Measurements from ENCODE around the gene FTO.
"Not testable (repeated sequence)": the region's sequence is repeated elsewhere in the genome, so short reads cannot be mapped to it uniquely, and the experiment has no call there.

The FTO gene

DNA sequence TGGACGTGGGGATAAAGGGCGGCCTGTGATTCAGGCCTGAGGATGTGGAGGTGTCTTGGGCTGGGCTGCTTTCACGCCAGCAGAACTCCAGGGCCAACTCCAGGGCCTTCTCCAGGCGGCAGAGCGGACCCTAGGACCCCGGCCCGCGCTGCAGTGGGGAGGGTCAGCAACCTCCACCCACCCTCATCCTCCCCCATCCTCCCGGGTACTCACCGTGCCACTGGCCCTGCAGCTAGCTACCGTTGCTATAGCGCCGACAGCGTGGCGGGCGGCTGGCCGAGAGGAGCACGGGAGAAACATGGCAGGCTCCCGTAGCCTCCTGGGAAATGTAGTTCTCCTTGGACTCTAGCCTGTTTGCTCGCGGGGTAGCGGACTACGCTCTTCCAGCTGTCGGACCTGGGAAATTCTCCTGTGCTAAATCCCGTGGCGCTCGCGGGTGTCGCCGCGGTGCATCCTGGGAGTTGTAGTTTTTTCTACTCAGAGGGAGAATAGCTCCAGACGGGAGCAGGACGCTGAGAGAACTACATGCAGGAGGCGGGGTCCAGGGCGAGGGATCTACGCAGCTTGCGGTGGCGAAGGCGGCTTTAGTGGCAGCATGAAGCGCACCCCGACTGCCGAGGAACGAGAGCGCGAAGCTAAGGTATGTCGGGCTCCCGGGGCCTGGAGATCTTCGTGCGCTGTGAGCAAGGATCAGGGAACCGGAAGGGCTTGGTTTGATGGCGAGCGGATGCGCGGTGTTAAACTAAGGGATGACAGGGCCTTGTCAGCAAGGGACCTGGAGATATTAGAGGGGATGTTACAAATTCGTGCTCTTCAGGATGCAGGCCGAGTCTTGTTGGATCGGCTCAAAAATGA, at the start of gene FTO, which contains the start of gene RPGRIP1L:
FTO (plus strand) TSS at position 567 of the 855 bp plus-strand sequence.
RPGRIP1L (minus strand) TSS at position 270 of the 855 bp plus-strand sequence. CDS start 3,136 bp downstream, outside the sequence.
- DNase-seq (ENCODE audit: low read depth in 2 of 2) = peak; percentile 99

DNA sequence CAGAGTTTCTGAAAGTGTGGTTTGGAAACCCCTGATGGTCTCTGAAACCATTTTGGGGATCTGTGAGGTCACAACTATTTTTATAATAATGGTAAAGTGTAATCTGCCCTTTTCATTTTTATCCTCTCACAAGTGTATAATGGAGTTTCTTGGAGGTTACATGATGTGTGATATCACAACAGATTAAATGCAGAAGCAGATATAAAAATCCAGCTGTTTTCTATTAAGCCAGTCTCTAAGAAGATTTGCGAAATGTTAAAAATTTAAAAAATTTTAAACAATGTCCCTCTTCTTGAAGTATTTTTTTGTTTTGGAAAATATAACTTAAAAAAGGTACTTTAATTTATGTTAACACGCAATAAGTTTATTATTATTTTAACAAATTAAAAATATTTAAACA, 49.0 kb upstream of the FTO start:
- no peak for DNase-seq (ENCODE audit: low read depth in 2 of 2)

DNA sequence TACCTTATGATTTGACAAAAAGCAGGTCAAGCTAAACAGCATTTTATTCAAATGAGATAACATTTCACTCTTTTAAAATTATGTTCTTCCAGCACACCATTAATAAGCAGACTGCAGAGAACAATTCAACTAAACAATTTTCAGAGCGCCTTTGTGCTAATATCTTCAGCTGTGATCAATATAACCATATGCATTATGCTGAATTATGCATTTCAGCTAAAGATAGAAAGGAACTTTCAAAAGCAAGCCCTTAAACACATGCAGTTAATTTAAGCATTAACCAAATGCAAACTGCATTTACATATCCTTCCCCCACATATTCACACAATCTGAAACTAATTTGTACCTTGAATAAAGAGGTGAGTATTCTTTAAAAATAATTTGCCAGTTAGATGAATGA, 41.9 kb upstream of the FTO start:
- DNase-seq (ENCODE audit: low read depth in 2 of 2) = no peak

DNA sequence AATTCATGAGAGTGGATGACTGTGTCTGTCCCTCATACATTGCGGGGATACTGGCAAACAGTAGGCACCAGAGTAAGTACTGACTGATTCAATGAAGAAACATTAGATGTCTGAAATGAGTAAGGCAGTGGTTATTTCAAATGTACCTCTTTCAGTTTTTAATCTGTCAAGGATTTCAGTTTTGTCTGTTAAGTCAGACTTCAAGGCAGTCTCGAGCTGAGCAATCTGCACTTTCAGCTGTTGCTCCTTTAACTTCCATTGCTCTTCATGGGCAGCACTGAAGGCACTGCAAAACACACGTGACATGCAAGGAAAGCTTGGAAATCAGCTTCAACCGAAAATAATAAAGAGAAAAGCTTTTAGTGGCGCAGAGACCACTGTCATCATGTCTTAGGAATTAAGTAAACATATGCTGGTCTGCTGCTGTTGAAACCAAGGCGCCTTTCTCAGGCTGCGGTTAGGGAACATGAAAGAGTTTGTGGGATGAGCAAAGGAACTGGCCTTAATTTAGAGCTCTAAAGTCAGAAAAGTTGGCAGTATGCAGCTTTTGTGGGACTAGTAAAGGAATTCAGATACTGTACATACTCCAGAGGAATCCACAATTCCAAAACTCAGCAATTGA, 39.1 kb upstream of the FTO start:
- peak; percentile 96 for DNase-seq (ENCODE audit: low read depth in 2 of 2)

DNA sequence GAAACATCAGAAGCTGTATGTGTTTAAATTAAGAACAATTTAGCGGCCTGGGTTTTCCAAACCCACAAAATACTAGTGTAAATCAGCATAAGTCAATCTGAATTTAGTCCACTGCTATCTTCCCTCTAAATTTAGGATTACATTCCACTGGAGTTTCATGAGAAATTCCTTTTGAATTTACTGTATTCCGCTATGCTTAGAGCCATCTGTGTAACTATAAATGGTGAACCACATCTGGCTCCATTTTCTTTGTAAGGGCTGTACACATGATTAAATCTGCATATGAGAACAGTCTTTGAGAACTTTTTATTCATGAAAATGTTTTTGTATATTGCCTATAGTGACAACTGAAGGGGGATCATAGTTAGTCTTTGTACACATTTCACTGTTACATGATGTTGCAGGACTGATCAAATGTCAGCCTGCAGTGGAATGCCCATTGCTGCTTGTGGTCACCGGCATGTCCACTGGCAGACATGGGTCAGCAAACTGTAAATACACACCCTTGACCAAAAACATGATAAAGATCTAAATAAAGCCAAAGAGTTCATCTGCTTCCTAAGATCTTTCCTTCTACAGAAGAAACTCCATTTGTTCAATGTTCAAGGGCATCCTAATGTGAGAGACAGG, 37.1 kb upstream of the FTO start:
- DNase-seq (ENCODE audit: low read depth in 2 of 2) = peak; percentile 78 to 79

DNA sequence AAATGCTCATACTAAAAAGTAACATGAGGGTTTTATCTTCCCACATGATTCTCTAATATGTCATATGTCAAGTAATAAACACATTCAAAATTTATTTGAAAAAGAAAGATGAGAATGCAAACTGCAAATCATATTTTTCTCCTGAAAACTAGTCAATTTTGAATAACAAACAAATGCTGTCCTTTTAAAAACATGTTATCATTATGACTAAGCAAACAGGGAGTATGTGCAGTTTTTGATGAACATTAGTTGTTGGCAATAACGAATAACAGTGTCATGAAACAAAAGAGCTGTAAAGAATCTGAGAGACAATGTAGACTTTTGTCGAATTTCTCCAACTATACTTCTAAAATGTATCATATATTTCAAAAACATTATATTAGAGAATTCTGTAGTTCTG, 35.1 kb upstream of the FTO start:
- DNase-seq (ENCODE audit: low read depth in 2 of 2) = no peak

DNA sequence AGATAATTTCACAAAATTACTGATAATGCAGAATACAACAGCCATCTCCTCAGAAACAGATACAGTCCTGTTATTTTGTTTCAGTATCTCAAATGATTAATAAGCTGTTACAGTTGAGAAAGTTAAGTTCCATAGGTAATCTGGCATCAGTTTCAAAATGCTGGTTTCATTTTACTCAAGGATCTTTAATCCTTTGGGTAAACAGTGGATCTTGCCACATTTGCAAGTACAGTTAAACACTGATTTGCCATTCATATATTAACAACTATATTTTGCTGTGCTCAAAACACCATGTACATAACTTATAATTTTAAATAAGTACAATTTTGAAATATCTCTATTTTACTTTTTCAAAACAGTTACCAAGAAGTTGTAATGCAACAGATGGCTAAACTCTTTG, 31.5 kb upstream of the FTO start:
- no peak for DNase-seq (ENCODE audit: low read depth in 2 of 2)

DNA sequence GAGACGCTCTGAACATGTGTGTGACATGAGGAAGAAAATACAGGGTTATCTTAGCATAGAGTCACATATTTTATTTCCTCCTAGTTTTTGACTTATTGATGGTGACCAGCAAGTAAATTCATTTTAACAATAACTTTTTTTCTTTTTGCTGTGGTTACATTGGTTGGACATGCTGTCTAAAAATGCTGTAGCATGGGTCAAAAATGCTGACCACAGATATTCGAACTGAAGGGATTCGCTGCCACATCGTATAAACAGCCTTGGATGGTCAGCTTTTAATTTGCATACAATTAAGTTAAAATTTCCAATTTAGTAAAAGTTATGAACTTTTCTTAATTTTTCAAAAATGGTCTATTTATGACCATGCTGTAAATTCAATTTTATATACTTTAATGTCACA, 30.8 kb upstream of the FTO start:
- DNase-seq (ENCODE audit: low read depth in 2 of 2) = no peak

DNA sequence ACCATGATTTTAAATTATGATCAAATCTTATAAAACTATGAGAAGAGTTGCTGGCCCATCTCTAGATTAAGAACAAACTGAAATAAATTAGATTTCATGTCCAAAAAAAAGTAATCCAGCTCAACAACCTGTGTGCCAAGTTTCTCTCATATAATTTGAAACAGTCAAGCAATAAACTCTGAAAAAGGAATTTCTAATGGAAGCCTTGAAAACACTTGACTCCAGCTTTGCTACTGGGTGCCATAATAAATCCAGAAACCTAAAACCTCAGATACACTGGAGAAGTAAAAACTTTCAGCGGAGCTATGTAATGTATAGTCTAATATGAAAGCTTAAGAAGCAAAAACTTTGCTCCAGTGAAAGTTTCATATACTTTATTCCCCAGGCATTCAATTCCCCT, 25.8 kb upstream of the FTO start:
- no peak for DNase-seq (ENCODE audit: low read depth in 2 of 2)

DNA sequence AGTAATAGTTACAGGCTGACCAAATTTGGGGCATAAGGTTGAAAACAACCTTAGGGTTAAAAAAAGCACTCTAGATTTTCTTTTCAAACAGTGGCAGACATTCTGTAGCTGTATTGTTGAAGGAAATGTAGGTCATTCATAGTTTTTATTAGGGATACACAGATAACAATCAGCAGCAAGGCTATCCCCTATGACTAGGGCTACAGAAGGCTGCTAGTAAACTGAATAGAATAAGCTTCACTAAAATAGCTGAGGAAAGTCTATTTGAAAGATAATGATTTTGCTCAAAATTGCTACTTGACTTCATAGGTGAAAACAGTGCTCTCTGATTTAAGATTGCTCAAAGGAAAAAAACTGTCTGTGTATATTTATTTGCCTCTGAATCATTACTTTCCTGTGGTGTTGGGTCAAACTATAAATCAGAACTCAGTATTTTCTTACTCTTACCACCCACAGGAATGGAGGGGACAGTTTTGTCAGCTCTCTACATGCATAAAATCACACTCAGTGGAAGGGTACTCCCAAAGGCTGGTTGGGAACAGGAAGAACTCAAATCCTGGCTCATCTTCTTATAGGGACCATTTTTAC, 25.1 kb upstream of the FTO start:
- no peak for DNase-seq (ENCODE audit: low read depth in 2 of 2)

DNA sequence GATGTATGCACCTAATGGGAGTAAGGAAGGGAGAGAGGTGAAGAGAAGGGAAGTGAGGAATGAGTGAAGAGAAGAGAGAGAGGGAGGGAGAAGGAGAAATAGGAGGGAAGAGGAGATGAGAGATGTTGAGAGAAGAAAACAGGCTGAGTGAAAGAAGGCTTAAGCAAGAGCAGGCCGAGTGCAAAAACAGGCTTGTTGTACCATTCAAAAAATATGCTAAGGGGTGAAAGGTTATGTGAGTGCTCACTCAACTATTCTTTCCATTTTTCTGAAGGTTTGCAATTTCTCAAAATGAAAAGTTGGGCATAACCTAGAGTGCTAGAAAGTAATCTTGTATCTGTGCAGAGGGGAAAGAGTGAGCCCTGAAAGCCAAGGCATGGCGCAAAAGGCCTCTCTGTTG, 23.2 kb upstream of the FTO start:
- DNase-seq (ENCODE audit: low read depth in 2 of 2) = no peak

DNA sequence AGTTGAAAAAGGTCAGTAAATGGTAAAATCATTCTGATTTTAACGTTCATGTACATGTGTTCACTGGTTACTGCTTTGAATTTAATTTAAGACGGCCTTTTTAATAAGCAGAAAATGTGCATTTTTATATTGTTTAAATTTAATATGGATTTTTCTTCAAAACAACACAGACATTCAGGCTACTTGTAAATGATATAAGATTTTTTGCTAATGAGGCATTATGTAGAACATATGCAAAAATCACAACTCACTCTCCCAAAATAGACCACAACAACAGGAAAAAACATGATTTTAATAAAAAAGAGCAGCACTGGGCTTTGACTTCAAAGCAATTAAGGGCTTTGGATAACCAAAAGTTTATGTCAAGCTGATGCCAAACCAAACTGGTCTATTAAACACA, 22.6 kb upstream of the FTO start:
- DNase-seq (ENCODE audit: low read depth in 2 of 2) = no peak

DNA sequence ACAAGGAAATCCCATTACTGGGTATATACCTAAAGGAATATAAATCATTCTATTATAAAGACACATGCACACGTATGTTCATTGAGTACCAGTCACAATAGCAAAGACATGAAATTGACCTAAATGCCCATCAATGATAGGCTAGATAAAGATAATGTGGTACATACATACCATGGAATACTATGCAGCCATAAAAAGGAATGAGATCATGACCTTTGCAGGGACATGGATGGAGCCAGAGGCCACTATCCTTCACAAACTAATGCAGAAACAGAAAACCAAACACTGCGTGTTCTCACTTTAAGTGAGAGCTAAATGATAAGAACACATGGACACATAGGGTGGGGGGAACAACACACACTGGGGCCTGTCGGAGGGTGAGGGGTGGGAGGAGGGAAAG, 18.6 kb upstream of the FTO start:
- DNase-seq (ENCODE audit: low read depth in 2 of 2) = not testable (repeated sequence)

DNA sequence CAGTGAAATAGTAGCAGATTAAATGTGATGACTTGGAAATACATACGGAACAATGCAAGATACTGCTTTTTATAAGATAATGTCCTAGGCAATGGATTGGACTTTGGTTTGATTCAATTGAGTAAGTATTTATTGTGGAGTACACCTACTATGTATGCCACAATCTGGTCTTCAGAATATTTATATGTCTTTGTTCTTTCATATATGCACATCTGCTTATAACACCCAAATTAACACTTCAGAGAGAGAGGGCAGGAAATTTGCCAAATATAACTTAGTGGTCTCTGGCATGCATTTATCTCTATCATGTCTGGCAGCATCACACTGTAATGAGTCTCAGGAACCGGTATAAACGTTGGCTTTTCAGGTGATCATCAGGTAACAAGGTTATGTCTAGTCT, 17.2 kb upstream of the FTO start:
- no peak for DNase-seq (ENCODE audit: low read depth in 2 of 2)

DNA sequence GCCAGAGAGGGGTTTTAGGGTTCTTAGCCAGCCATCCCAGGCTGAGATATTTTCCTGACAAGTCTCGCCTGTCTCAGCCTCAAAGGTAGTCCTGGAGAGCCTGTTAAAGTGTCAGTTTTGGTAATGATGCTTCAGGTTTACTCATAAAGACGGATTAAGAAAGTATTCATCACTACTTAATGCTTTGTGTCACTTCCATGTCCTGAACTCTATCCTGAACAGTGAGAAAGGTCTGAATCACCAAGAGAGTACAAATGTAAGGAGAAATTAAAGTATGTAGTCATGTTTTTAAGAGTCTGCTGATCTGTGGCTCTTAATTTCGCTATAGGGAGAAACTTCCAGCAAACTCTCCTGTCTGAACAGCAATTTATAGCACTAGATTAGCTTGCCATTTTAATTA, 14.3 kb upstream of the FTO start:
- DNase-seq (ENCODE audit: low read depth in 2 of 2) = no peak

DNA sequence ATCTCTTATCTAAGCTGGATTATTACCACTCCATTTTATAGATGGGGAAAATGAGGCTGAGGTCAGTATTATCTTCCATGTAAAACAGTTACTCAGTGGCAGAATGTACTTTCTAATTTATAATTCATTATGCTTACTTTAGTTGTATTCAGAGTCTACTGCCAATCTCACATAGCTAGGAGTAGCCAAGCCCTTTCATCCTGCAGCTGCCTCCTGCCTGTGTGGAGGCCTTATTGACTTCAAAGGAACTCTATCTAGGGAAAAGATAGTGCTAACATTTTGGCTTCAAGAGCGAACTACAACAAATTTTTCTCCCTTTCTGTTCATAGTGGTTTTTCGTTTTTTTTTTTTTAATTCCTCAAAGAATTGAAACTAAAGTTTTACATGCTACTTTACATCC, 13.2 kb upstream of the FTO start:
- DNase-seq (ENCODE audit: low read depth in 2 of 2) = no peak

DNA sequence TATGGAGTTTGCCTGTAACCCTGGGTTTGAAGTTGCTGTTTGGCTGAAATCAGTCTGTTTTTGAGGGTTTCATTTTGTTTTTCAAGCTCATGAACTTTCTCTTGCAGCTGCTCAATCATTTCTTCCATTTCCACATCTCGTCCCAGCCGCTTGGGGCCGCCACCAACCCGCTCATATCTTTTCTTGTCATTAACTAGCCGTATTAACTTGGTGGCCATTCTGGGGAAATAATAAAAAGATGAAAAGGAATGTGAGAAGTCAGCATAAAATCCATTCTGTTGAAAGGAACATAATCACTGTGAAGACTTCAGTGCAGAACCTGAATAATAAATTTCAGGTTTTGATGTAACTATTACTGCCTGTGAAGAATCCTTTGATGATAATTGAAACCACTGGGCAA, 11.8 kb upstream of the FTO start:
- peak; percentile 36 to 41 for DNase-seq (ENCODE audit: low read depth in 2 of 2)

DNA sequence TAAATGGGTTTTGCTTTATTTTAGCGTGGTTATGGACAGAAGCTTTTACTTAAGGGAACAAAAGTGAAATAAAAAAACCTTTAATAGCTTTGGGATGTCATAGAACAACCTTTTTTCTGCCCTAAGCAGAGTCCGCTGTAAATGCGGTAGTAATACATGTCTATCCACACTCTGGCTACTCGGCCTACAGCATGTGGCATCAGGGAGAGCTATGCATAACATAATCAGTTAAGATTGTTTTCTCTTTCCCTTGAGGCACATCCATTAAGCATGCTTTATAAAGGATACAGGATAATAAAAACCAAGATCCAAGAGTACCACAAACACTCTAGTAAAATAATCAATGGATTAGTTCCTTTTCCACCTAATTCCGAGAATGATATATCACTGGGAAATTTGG, 10.6 kb upstream of the FTO start:
- DNase-seq (ENCODE audit: low read depth in 2 of 2) = no peak

DNA sequence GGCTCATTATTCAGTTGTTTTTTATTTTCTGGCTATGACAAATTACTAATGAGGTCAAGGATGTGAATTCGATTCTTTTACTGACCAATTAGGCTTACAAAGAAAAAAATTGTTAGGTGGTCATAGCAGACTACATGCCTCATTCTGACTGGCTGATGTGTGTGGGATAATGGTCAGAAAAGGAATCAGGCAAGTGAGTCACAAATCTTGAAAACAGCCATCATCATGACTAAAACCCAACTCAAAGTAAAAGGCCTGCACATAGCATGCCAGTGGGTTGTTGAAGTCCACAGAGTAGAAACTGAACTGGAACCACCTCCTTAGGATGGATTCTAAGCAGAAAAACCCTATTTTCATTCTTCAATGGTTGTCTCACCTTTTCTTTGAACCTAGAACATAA, 8.9 kb upstream of the FTO start:
- peak; percentile 30 to 46 for DNase-seq (ENCODE audit: low read depth in 2 of 2)

DNA sequence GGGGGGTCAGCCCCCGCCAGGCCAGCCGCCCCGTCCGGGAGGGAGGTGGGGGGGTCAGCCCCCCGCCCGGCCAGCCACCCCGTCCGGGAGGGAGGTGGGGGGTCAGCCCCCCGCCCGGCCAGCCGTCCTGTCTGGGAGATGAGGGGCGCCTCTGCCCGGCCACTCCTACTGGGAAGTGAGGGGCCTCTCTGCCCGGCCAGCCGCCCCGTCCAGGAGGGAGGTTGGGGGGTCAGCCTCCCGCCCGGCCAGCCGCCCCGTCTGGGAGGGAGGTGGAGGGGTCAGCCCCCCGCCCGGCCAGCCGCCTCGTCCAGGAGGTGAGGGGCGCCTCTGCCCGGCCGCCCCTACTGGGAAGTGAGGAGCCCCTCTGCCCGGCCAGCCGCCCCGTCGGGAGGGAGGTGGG, 5.7 kb upstream of the FTO start:
- not testable (repeated sequence) for DNase-seq (ENCODE audit: low read depth in 2 of 2)

DNA sequence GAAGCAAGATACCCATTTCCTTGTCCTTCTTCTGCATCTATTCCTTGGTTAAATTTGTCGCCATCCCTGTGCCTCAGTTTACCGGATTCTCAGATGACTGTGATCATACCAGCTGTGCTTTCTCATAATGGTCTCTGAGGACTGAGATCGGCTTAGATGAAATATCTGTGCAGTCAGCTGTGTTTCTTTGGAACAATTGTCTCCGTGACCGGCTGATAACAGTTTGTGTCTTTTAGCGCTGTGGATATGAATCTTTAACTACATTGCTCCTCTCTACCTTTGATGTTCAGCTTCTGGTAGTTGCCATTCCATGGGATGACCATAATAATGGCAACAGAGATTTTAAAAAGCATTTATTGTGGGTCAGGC, 473 bp downstream of the FTO start:
- no peak for DNase-seq (ENCODE audit: low read depth in 2 of 2)

DNA sequence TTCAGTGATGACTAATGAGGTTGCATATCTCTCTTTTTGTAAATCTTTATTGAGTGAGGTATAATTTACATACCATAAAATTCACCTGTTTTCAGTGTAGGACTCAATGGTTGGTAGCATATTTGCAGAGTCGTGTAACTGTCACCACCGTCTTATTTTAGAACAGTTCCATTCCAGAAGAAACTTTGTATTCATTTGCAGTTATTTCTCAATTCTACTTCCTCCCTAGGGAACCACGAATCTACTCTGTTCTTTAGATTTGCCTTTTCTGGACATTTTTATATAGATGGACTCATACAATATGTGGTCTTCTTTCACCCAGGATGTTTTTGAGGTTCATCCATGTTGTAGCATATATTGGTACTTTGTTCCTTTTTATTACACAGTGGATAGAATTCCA, 3.7 kb downstream of the FTO start:
- DNase-seq (ENCODE audit: low read depth in 2 of 2) = no peak

DNA sequence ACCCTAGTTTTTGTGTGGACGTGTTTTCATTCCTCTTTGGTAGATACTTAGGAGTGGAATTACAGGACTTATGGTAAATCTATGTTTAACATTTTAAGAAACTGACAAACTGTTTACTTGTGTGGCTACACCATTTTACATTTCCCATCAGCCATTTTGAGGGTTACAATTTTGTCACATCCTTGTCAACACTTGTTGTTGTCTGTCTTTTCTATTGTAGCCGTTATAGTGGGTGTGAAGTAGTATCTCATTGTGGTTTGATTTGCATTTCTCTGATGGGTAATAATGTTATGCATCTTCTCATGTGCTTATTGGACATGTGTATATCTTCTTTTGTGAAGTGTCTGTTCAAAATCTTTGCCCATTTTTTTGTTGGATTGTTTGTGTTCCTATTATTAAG, 4.5 kb downstream of the FTO start:
- no peak for DNase-seq (ENCODE audit: low read depth in 2 of 2)

All from fibroblast of skin of left quadriceps (primary cell).